Activated CD8-positive, alpha-beta T cell treated with anti-CD3 and anti-CD28 coated beads for 36 hours (primary cell): ENCODE results near the gene C1QC. TPM values are rescaled to one million over a fixed set of nuclear protein-coding genes. Genes with fewer than 3 reads are reported as not detected.
A peak's percentile ranks its signal among the peaks of the same experiment; 100 is the strongest.

Experiments
- ATAC-seq: fragments of 200-7000 bp; cut with Tn5 transposase; one replicate; pipeline ENCODE4 v1.10.0; 2021; ENCODE audit warnings: mild to moderate bottlenecking, moderate library complexity
- CTCF ChIA-PET: fragments of 350-600 bp; sonication (Branson Sonifier 250); formaldehyde crosslinking; loops from one replicate; lab custom pipeline; 2021; ENCODE audit warnings: antibody characterized with exemption; lab: Charles Lee
- POLR2A ChIA-PET: fragments of 350-600 bp; sonication (Branson Sonifier 250); formaldehyde crosslinking; loops from one replicate; lab custom pipeline; 2021; ENCODE audit warnings: antibody characterized with exemption; lab: Charles Lee
- DNase-seq: peaks from one replicate; pipeline ENCODE4 v3.0.0-alpha.2; 2020
- H3K27ac Mint-ChIP-seq: one replicate; pipeline ENCODE4 v1.8.0; 2021; ENCODE audit warnings: mild to moderate bottlenecking, mixed read lengths
- H3K27me3 Mint-ChIP-seq: one replicate; pipeline ENCODE4 v1.8.0; 2021; ENCODE audit warnings: mixed read lengths
- H3K36me3 Mint-ChIP-seq: one replicate; pipeline ENCODE4 v1.8.0; 2021; ENCODE audit warnings: low read depth, mixed read lengths
- H3K4me1 Mint-ChIP-seq: one replicate; pipeline ENCODE4 v1.8.0; 2021; ENCODE audit warnings: low read depth, mixed read lengths
- H3K4me3 Mint-ChIP-seq: one replicate; pipeline ENCODE4 v1.8.0; 2021; ENCODE audit warnings: mild to moderate bottlenecking, moderate library complexity, mixed read lengths
- H3K9me3 Mint-ChIP-seq: one replicate; pipeline ENCODE4 v1.8.0; 2021; ENCODE audit warnings: mixed read lengths
- CTCF ChIP-seq: fragments of 200-600 bp; IDR thresholded peaks from one replicate; pipeline ENCODE4 v1.8.0; 2022; ENCODE audit warnings: antibody characterized with exemption, mild to moderate bottlenecking
- intact Hi-C: fragments of 100-400 bp; cut with micrococcal nuclease; formaldehyde crosslinking; loops from one replicate; pipeline ENCODE4 v1.10.0; 2022
- total RNA-seq, 2 experiments: library from RNA; stranded (reverse); gene quantifications; one replicate each; pipeline ENCODE4 v1.2.3, GENCODE V29; 2021

C1QC gene
- total RNA-seq, 2 experiments from 2014 or later = not detected

- TF ChIP-seq CTCF = no peak
- no peak overlapping the region for H3K27ac Mint-ChIP-seq
- no peak overlapping the region for H3K4me3 Mint-ChIP-seq
- no peak for ATAC-seq
- ChIA-PET POLR2A (no interaction called here), CTCF (no interaction called here)
- intact Hi-C loops = loop anchor here (10.0 kb wide), 1 partner anchor 503 kb away; no protein-coding TSS in a partner anchor
- H3K9me3 Mint-ChIP-seq = no peaks in the 10 kb centered on the region
- DNase-seq = no peak
- no peaks in the 10 kb centered on the region for H3K4me1 Mint-ChIP-seq
- H3K27me3 Mint-ChIP-seq = peaks cover 9% of the 10 kb centered on the region
- no peaks in the 10 kb centered on the region for H3K36me3 Mint-ChIP-seq
Measured at GRCh38 chr1:22637907-22638445, 5.5 kb upstream of the C1QC start.

- intact Hi-C loops = loop anchor here (10.0 kb wide), 1 partner anchor 504 kb away; no protein-coding TSS in a partner anchor
- no peak overlapping the region for H3K4me3 Mint-ChIP-seq
- CTCF ChIA-PET = no interaction called here
- H3K36me3 Mint-ChIP-seq = no peaks in the 10 kb centered on the region
- no peak for DNase-seq
- no peaks in the 10 kb centered on the region for H3K4me1 Mint-ChIP-seq
- no peak for TF ChIP-seq CTCF
- POLR2A ChIA-PET = no interaction called here
- H3K27ac Mint-ChIP-seq = no peak overlapping the region
- no peak for ATAC-seq
- H3K27me3 Mint-ChIP-seq = peaks cover 10% of the 10 kb centered on the region
- no peaks in the 10 kb centered on the region for H3K9me3 Mint-ChIP-seq
Measured at GRCh38 chr1:22638476-22639234, 4.8 kb upstream of the C1QC start.

GRCh38 chr1:22639286-22639685 is 4.1 kb upstream of the C1QC start:
- H3K27me3 Mint-ChIP-seq = peaks cover 10% of the 10 kb centered on the region
- no peaks in the 10 kb centered on the region for H3K9me3 Mint-ChIP-seq
- no peak for TF ChIP-seq CTCF
- CTCF ChIA-PET = interaction anchor here (1.2 kb wide), 1 partner anchor 223 kb away, joined by 3 read pairs; no protein-coding TSS in a partner anchor
- no peak overlapping the region for H3K27ac Mint-ChIP-seq
- H3K4me1 Mint-ChIP-seq = no peaks in the 10 kb centered on the region
- H3K36me3 Mint-ChIP-seq = no peaks in the 10 kb centered on the region
- intact Hi-C loops = loop anchor here (10.0 kb wide), 1 partner anchor 504 kb away; no protein-coding TSS in a partner anchor
- H3K4me3 Mint-ChIP-seq = no peak overlapping the region
- POLR2A ChIA-PET = no interaction called here
- ATAC-seq (no peak), DNase-seq (peak; percentile 13)

- H3K27ac Mint-ChIP-seq = no peak overlapping the region
Measured at GRCh38 chr1:22641247-22641646, 2.2 kb upstream of the C1QC start.

More at GRCh38 chr1:22641247-22641646, 2.2 kb upstream of the C1QC start:
- peaks cover 10% of the 10 kb centered on the region for H3K27me3 Mint-ChIP-seq
- ATAC-seq (no peak), DNase-seq (no peak)
- no peaks in the 10 kb centered on the region for H3K9me3 Mint-ChIP-seq
- H3K36me3 Mint-ChIP-seq = no peaks in the 10 kb centered on the region
- no peak overlapping the region for H3K4me3 Mint-ChIP-seq
- ChIA-PET CTCF (interaction anchor here (0.6 to 2.4 kb wide), 8 partner anchors 8 to 511 kb away, joined by 3 to 16 read pairs (median 4); no protein-coding TSS in a partner anchor), POLR2A (no interaction called here)
- intact Hi-C loops = loop anchor here (5.0 kb wide), 1 partner anchor 219 kb away; no protein-coding TSS in a partner anchor
- TF ChIP-seq CTCF = no peak
- H3K4me1 Mint-ChIP-seq = no peaks in the 10 kb centered on the region
